Colonic mucosa (tissue), 4 donors: ENCODE measurements around the gene HDAC8. TPM values are rescaled to one million over a fixed set of nuclear protein-coding genes. Genes with fewer than 3 reads are reported as not detected.

ENCODE experiments used
- DNase-seq: peaks from one replicate; pipeline ENCODE4 v3.0.0-alpha.2; 2020
- H3K27ac ChIP-seq: fragments of 200-600 bp; one replicate; pipeline ENCODE4 v1.8.0; 2021
- H3K27me3 ChIP-seq: fragments of 200-600 bp; one replicate; pipeline ENCODE4 v1.8.0; 2021
- H3K36me3 ChIP-seq: fragments of 200-600 bp; one replicate; pipeline ENCODE4 v1.8.0; 2021
- H3K4me1 ChIP-seq: fragments of 200-600 bp; one replicate; pipeline ENCODE4 v1.8.0; 2021; ENCODE audit warnings: mild to moderate bottlenecking
- H3K4me3 ChIP-seq: fragments of 200-600 bp; one replicate; pipeline ENCODE4 v1.8.0; 2021
- H3K9ac ChIP-seq, 2 donors: one replicate each; pipeline ENCODE4 v1.7.0; 2013; ENCODE audit warnings: control low read depth in 2 of 2, low read depth in 2 of 2, low read length in 2 of 2
- H3K9me3 ChIP-seq: fragments of 200-600 bp; one replicate; pipeline ENCODE4 v1.8.0; 2021
- intact Hi-C: fragments of 100-400 bp; cut with DNase I; formaldehyde crosslinking; loops from one replicate; pipeline ENCODE4 v1.14.1; 2022
- total RNA-seq, 2 donors: library from RNA; stranded (reverse); fragmentation: NEBNext Ultra II Directional in 1 of 2; extraction: Animal tissue kit (Norgen Biotek cat#: 25700) in 1 of 2; gene quantifications; one replicate each; pipeline ENCODE4 v1.2.1, GENCODE V29; 2021
- TF ChIP-seq, protein P1 (sequence below): fragments of 200-600 bp; IDR thresholded peaks from one replicate; pipeline ENCODE4 v1.8.0; 2022; ENCODE audit warnings: antibody characterized with exemption, mild to moderate bottlenecking
- donor health status: healthy.
- donor health status: DM: no; HTN: no; CAD: no.
- donor health status: DM: no; HTN: no; CAD: no.

HDAC8 gene
- total RNA-seq, 2 donors from 2014 or later, result 23.0 to 25.7 TPM

DNA sequence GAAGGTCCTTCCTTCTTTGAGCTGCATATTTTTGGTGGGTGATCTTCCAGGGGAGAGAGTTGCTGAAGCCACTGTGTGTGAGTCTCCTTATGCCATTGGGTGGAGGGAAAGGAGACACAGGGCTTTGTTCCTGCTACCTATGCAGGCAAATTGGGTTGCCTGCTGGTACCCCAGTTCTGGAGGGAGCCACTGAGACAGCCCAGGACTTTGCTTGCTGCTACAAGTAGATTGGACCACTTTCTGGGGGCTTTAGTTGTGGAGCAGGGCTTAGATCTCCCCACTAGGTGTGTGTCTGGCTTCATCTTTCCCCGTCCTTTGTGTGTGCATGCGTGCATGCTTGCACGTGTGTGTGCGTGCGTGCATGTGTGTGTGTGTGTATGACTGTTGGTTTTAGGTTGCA lies 276.9 kb downstream of the HDAC8 start:
- no peak overlapping the region for H3K9ac ChIP-seq
- H3K4me3 ChIP-seq, result no peak overlapping the region
- no peak for DNase-seq
- intact Hi-C loops, result loop anchor here (5.0 kb wide), 1 partner anchor 247 kb away; no protein-coding TSS in a partner anchor
- TF ChIP-seq, protein P1, sequence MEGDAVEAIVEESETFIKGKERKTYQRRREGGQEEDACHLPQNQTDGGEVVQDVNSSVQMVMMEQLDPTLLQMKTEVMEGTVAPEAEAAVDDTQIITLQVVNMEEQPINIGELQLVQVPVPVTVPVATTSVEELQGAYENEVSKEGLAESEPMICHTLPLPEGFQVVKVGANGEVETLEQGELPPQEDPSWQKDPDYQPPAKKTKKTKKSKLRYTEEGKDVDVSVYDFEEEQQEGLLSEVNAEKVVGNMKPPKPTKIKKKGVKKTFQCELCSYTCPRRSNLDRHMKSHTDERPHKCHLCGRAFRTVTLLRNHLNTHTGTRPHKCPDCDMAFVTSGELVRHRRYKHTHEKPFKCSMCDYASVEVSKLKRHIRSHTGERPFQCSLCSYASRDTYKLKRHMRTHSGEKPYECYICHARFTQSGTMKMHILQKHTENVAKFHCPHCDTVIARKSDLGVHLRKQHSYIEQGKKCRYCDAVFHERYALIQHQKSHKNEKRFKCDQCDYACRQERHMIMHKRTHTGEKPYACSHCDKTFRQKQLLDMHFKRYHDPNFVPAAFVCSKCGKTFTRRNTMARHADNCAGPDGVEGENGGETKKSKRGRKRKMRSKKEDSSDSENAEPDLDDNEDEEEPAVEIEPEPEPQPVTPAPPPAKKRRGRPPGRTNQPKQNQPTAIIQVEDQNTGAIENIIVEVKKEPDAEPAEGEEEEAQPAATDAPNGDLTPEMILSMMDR, result no peak
- H3K4me1 ChIP-seq, result no peaks in the 10 kb centered on the region
- H3K27me3 ChIP-seq, result peaks cover 3% of the 10 kb centered on the region
- H3K27ac ChIP-seq, result no peak overlapping the region
- H3K9me3 ChIP-seq, result no peaks in the 10 kb centered on the region
- no peaks in the 10 kb centered on the region for H3K36me3 ChIP-seq

DNA sequence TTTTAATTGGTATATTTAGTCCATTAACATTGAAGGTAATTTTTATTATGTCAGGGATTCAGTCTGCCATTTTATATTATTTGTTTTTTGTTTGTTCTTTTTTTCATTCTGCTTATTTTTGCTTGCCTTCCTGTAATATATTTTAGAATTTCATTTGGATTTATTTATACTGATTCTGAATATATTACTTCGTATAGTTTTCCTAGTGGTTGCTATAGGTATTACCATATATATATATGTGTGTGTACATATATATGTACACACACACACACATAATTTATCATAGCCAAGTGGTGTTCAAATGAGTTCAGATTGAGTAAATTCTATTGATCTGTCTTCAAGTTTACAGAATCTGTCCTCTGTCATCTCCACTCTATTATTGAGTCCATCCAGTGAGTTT lies 278.1 kb downstream of the HDAC8 start:
- Histone ChIP-seq H3K36me3 (no peaks in the 10 kb centered on the region), H3K9me3 (no peaks in the 10 kb centered on the region), H3K27ac (no peak overlapping the region), H3K27me3 (no peaks in the 10 kb centered on the region), H3K4me3 (no peak overlapping the region), H3K9ac (no peak overlapping the region), H3K4me1 (no peaks in the 10 kb centered on the region)
- TF ChIP-seq, protein P1, result no peak
- intact Hi-C loops, result no loop called here
- DNase-seq, result no peak

DNA sequence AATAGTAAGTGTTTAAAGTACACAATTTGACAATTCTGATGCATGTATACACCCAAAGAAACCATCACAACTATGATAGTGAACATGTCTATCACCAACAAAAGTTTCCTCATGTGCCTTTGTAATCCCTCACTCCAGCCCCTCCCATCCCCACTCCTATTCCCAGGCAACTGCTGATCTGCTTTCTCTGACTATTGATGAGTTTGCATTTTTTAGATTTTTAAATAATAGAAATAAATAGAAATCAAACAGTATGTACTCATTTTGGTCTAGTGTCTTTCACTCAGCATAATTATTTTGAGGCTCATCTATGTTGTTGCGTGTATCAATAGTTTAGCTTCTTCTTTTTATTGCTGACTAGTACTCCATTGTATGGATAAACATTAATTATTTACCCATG lies 290.3 kb downstream of the HDAC8 start:
- H3K36me3 ChIP-seq, result no peaks in the 10 kb centered on the region
- no peak overlapping the region for H3K27ac ChIP-seq
- intact Hi-C loops, result no loop called here
- no peaks in the 10 kb centered on the region for H3K9me3 ChIP-seq
- no peak for DNase-seq
- TF ChIP-seq, protein P1, result no peak
- no peak overlapping the region for H3K4me3 ChIP-seq
- no peak overlapping the region for H3K9ac ChIP-seq
- no peaks in the 10 kb centered on the region for H3K27me3 ChIP-seq
- H3K4me1 ChIP-seq, result no peaks in the 10 kb centered on the region

DNA sequence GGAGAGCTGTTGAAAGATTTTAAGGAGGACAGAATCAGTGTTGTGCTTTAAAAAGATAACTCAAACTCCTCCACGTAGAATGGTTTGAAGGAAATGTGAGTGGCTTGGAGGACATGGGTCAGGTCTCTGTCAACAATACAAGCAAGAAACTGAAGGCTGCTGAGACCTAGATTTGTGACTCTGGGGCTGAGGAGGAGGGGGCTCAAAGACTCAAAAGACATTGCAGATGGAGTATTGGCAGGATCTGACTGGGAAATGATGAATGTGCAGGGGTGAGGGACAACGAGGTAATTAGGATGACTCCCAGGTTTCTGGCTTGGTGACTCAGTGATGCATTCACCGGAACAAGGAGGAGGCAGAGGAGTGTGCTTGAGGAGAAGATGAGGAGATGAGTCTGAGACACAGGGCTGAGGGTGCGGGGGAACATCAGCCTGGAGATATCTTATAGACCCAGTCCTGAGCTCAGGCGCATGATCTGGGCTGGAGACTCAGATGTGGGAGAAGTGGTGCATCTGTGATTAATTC lies 292.3 kb downstream of the HDAC8 start:
- intact Hi-C loops, result no loop called here
- TF ChIP-seq, protein P1, result no peak
- H3K4me3 ChIP-seq, result no peak overlapping the region

More for the DNA sequence above, 292.3 kb downstream of the HDAC8 start:
- Histone ChIP-seq H3K9me3 (no peaks in the 10 kb centered on the region), H3K27me3 (no peaks in the 10 kb centered on the region), H3K9ac (no peak overlapping the region), H3K36me3 (no peaks in the 10 kb centered on the region), H3K27ac (no peak overlapping the region), H3K4me1 (no peaks in the 10 kb centered on the region)
- DNase-seq, result no peak

Other genes starting within 250 kb of the HDAC8 start
- gene PHKA1, start 141.5 kb upstream of the HDAC8 start, total RNA-seq, result 1 to 10 TPM; 4.2 to 4.7 TPM
- gene DMRTC1B, start 204.0 kb upstream of the HDAC8 start, total RNA-seq, result under 1 TPM in 1 of 2 donors, not detected in 1; 0.58 TPM
- not detected for gene FAM236B, start 209.8 kb upstream of the HDAC8 start, total RNA-seq
- gene FAM236D, start 235.4 kb upstream of the HDAC8 start, total RNA-seq, result not detected